Activated CD8-positive, alpha-beta T cell treated with anti-CD3 and anti-CD28 coated beads, Interleukin-2, amount 10 ng/mL, durations not matched to agents 7 days and 5 days (primary cell): ENCODE measurements around the gene POMP. TPM values are rescaled to one million over a fixed set of nuclear protein-coding genes. Genes with fewer than 3 reads are reported as not detected.

Experiments used
- ATAC-seq: fragments of 150-1000 bp; cut with Tn5 transposase; one replicate; pipeline ENCODE4 v1.10.0; 2021; ENCODE audit warnings: moderate library complexity
- CTCF ChIA-PET: fragments of 350-600 bp; sonication (Branson Sonifier 250); formaldehyde crosslinking; loops from one replicate; lab custom pipeline; 2021; ENCODE audit warnings: antibody characterized with exemption; lab: Charles Lee
- POLR2A ChIA-PET: fragments of 350-600 bp; sonication (Branson Sonifier 250); formaldehyde crosslinking; loops from one replicate; lab custom pipeline; 2021; ENCODE audit warnings: antibody characterized with exemption; lab: Charles Lee
- DNase-seq: peaks from one replicate; pipeline ENCODE4 v3.0.0-alpha.2; 2020
- H3K27ac Mint-ChIP-seq: one replicate; pipeline ENCODE4 v1.8.0; 2021; ENCODE audit warnings: mild to moderate bottlenecking, mixed read lengths
- H3K27me3 Mint-ChIP-seq: one replicate; pipeline ENCODE4 v1.8.0; 2021; ENCODE audit warnings: low read depth, mixed read lengths
- H3K36me3 Mint-ChIP-seq: one replicate; pipeline ENCODE4 v1.8.0; 2021; ENCODE audit warnings: low read depth, mixed read lengths
- H3K4me1 Mint-ChIP-seq: one replicate; pipeline ENCODE4 v1.8.0; 2021; ENCODE audit warnings: low read depth, mixed read lengths
- H3K4me3 Mint-ChIP-seq: one replicate; pipeline ENCODE4 v1.8.0; 2021; ENCODE audit warnings: mild to moderate bottlenecking, mixed read lengths
- H3K9me3 Mint-ChIP-seq: one replicate; pipeline ENCODE4 v1.8.0; 2022; ENCODE audit warnings: mixed read lengths; ENCODE audit not compliant: insufficient read depth
- total RNA-seq, 2 experiments: library from RNA; stranded (reverse); gene quantifications; one replicate each; pipeline ENCODE4 v1.2.3, GENCODE V29; 2021

The POMP gene
- total RNA-seq, 2 experiments from 2014 or later = 90.7 to 94.5 TPM

DNA sequence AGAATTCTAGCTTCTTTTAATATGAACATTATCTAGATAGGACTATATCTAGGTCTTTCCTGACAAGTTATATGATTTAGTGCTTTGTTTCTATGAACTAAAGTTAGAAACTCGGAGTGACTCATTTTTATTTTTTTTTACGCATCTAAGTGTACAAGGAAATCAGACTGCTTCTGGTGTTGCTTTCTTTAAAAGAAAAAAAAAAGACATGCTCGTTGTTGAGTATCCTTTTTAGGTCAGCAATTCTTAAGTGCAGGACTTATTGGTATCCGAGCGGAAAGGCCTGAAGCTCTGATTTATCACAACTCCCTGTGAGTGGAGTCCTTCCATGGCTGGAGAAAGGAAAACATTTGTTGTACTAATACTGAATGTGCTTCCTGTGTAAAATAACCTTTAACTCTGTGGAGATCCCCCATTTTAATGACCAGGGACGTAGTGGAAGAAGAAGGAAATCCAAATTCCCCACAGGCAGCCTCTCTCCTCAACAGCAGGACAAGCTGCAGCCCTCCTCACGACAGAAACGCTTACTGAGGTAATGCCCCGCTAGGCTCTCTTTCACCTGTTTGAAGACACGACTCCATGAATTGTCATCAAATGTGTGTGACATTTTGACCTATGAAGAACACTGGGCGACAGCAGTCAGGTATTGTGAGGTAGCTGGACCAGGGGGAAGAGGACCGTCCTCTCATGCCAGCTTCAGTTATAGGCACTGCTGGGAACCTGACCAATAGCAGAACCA, 17.9 kb upstream of the POMP start:
- no peak for ATAC-seq
- H3K27ac Mint-ChIP-seq = no peak overlapping the region
- DNase-seq = no peak
- peaks cover 6% of the 10 kb centered on the region for H3K27me3 Mint-ChIP-seq
- H3K4me3 Mint-ChIP-seq = no peak overlapping the region
- H3K36me3 Mint-ChIP-seq = no peaks in the 10 kb centered on the region
- CTCF ChIA-PET = interaction anchor here (0.7 kb wide), 1 partner anchor 316 kb away, joined by 3 read pairs; no protein-coding TSS in a partner anchor
- H3K9me3 Mint-ChIP-seq = no peaks in the 10 kb centered on the region
- POLR2A ChIA-PET = no interaction called here
- H3K4me1 Mint-ChIP-seq = peaks cover 16% of the 10 kb centered on the region

DNA sequence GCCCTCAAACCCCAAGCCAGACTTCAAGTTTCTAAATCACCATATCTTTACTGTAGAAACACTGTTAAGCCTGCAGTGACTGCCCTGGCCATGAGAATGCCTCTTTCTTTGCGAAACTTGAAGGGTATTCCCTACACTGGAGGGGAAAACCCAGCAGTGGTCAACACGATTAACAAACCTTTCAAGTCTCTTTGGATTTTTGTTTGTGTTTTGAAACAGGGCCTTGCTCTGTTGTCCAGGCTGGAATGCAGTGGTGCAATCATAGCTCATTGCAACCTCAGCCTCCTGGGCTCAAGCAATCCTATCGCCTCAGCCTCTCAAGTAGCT, 17.4 kb upstream of the POMP start:
- ATAC-seq (no peak), DNase-seq (no peak)
- Mint-ChIP-seq H3K4me1 (peaks cover 14% of the 10 kb centered on the region), H3K9me3 (no peaks in the 10 kb centered on the region), H3K36me3 (no peaks in the 10 kb centered on the region), H3K27me3 (peaks cover 5% of the 10 kb centered on the region), H3K27ac (no peak overlapping the region), H3K4me3 (no peak overlapping the region)
- ChIA-PET POLR2A (no interaction called here), CTCF (interaction anchor here (1.2 kb wide), 1 partner anchor 13 kb away, joined by 3 read pairs; no protein-coding TSS in a partner anchor)

DNA sequence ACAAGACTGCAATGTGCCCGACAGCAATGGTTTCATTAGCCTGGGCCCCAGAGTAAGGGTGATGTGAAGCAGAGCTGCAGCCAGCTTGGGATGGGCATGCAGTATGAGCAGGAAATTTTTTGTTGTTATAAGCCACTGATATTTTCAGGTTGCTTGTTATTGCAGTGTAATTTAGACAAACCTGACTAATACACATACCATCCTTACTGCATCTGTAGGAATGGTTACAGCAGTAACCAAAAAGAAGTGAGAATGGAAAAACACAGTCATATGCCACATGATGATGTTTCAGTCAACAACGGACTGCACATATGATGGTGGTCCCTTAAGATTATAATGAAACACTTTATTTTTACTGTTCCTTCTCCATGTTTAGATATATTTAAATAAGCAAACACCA, 8.6 kb upstream of the POMP start:
- peaks cover 3% of the 10 kb centered on the region for H3K36me3 Mint-ChIP-seq
- no peak overlapping the region for H3K27ac Mint-ChIP-seq
- no peaks in the 10 kb centered on the region for H3K9me3 Mint-ChIP-seq
- no peaks in the 10 kb centered on the region for H3K27me3 Mint-ChIP-seq
- no peak overlapping the region for H3K4me3 Mint-ChIP-seq
- CTCF ChIA-PET = interaction anchor here (1.1 to 1.2 kb wide), 2 partner anchors 11 to 14 kb away, joined by 3 read pairs; no protein-coding TSS in a partner anchor
- POLR2A ChIA-PET = no interaction called here
- H3K4me1 Mint-ChIP-seq = peaks cover 14% of the 10 kb centered on the region
- ATAC-seq = no peak
- no peak for DNase-seq

DNA sequence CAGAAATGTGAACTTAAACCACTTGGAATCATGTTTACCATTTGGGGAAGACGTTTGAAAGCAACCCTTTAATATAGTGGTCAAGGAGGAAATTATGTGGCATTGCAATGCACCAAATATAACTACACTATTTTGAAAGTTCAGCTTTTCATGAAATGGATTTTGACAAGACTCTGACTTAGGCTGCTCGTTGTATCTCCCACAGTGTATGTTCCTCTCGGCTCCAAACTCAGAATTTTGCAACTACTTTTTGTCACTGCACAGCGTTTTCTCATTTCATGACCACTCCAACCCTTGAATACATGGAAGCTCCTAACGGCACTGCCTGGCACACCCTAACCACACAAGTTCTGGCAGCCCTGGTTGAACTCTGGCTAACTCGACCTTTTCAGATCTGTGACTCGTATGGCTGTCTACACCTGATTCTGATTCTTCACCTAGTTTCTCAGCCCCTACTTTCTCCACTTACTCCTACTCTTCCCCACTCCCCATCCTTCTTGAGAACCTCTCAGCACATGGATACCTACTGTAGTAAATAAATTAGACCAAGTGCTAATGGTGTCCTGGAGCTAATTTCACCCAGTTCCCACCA, 7.0 kb upstream of the POMP start:
- H3K4me1 Mint-ChIP-seq = peaks cover 24% of the 10 kb centered on the region

DNA sequence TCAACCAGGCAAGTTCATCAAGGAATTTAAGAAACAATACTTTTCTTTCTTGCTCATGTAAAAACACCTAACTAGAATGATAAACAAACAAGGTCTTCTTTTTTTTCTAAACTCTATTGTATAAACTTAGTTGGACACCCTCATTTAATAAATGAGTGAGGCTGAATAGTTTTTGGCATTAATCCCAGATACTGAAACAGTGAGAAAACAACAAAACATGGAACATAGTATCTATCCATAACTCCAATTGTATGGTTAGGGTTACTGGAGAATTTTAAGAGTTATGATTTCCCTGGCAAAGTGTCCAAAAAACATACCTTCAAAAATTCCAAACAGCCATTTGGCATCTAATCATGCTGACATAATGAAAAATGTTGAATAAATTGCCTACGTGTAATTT, 5.8 kb upstream of the POMP start:
- Mint-ChIP-seq H3K27ac (no peak overlapping the region), H3K9me3 (no peaks in the 10 kb centered on the region), H3K4me1 (peaks cover 33% of the 10 kb centered on the region), H3K4me3 (no peak overlapping the region), H3K36me3 (peaks cover 15% of the 10 kb centered on the region), H3K27me3 (no peaks in the 10 kb centered on the region)
- ChIA-PET POLR2A (no interaction called here), CTCF (interaction anchor here (1.0 to 2.0 kb wide), 2 partner anchors 144 to 328 kb away, joined by 4 to 6 read pairs; no protein-coding TSS in a partner anchor)
- ATAC-seq (no peak), DNase-seq (no peak)

More for the DNA sequence above, 7.0 kb upstream of the POMP start:
- H3K36me3 Mint-ChIP-seq = peaks cover 8% of the 10 kb centered on the region
- ChIA-PET POLR2A (no interaction called here), CTCF (interaction anchor here (2.0 kb wide), 1 partner anchor 145 kb away, joined by 6 read pairs; no protein-coding TSS in a partner anchor)
- H3K27ac Mint-ChIP-seq = no peak overlapping the region
- H3K4me3 Mint-ChIP-seq = no peak overlapping the region
- no peaks in the 10 kb centered on the region for H3K27me3 Mint-ChIP-seq
- ATAC-seq (no peak), DNase-seq (no peak)
- H3K9me3 Mint-ChIP-seq = no peaks in the 10 kb centered on the region

DNA sequence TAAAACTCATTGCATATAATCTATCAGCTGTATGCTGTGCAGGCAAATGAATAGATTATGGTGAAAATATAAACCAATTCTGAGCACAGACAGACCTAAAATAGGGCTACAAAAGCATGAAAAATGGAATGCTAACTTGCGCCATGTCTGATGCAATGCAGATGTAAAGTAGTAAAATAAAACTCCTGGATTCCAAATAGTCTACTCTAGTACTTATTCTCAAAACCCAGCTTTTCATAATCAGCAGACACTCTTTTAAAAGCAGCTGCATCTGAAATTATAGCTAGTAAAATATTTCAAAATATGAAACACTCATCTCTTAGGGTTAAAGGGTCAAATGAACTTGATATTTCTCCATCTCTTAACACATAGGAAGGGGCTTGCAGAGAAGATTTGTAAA, 4.7 kb upstream of the POMP start:
- CTCF ChIA-PET = interaction anchor here (0.9 kb wide), 1 partner anchor 12 kb away, joined by 3 read pairs; no protein-coding TSS in a partner anchor
- H3K4me1 Mint-ChIP-seq = peaks cover 35% of the 10 kb centered on the region
- H3K27me3 Mint-ChIP-seq = no peaks in the 10 kb centered on the region
- H3K9me3 Mint-ChIP-seq = no peaks in the 10 kb centered on the region
- ATAC-seq (no peak), DNase-seq (no peak)
- no peak overlapping the region for H3K27ac Mint-ChIP-seq
- H3K4me3 Mint-ChIP-seq = no peak overlapping the region
- POLR2A ChIA-PET = no interaction called here
- H3K36me3 Mint-ChIP-seq = peaks cover 20% of the 10 kb centered on the region

DNA sequence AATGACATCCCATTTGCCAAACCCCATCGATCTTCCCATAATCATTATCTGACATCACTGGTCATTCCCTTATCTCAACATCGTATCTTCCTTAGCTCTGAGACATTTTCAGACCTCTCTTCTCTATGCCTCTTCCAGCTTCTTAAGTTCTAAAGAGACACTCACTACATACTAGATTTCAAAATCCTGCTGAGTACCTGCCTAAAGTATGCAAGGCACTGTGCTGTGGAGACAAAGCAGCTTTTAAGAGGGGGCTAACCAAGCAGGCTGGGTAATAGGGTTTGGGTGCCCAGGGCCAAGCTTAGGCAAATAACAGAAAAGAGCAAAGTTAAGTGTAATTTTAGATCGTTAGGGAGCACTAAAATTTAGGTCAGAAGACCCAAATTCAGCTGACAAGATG, 3.4 kb upstream of the POMP start:
- no peak overlapping the region for H3K4me3 Mint-ChIP-seq
- H3K4me1 Mint-ChIP-seq = peaks cover 40% of the 10 kb centered on the region
- ChIA-PET CTCF (interaction anchor here (0.9 to 1.5 kb wide), 2 partner anchors 12 to 332 kb away, joined by 4 to 6 read pairs; no protein-coding TSS in a partner anchor), POLR2A (no interaction called here)
- peaks cover 33% of the 10 kb centered on the region for H3K36me3 Mint-ChIP-seq
- ATAC-seq = no peak
- no peaks in the 10 kb centered on the region for H3K9me3 Mint-ChIP-seq
- H3K27me3 Mint-ChIP-seq = no peaks in the 10 kb centered on the region
- no peak overlapping the region for H3K27ac Mint-ChIP-seq
- DNase-seq = no peak

DNA sequence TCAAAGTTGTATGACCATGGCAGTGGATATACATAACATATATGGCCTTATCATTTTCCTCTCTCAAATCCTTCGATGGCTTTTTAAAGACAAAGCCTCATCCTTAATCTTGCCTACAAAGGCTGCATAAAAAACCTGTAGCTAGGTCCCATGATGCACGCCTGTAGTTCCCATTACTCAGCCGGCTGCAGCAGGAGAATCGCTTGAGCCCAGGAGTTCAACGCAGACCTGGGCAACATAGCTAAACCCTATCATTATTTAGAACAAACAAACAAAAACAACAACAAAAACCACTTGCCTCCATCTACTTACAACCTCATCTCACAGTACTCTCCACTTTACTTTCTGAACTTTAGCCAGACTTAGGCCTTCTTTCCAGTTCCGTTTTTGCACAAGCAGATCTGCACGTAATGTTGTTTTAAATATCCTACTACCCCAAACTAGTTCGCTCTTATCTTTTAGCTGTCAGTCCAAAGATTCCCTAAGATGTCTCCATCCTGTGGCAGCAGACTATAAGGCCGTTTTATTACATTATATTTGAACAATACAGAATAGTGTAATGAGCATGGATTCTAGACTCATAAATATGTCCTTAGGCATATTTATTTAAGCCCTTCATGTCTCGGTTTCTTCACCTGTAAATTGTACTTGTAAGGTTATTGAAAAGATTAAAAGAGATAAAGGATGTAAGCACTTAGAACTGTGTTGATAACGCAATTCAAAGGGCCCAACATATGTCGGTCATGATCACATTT, 969 bp upstream of the POMP start:
- Mint-ChIP-seq H3K36me3 (peaks cover 54% of the 10 kb centered on the region), H3K4me3 (peak overlapping the region; percentile 98), H3K9me3 (no peaks in the 10 kb centered on the region), H3K27ac (peak overlapping the region; percentile 97), H3K4me1 (peaks cover 55% of the 10 kb centered on the region), H3K27me3 (no peaks in the 10 kb centered on the region)
- ChIA-PET CTCF (interaction anchor here (0.7 to 2.0 kb wide), 6 partner anchors 10 to 521 kb away, joined by 3 to 9 read pairs (median 4); no protein-coding TSS in a partner anchor), POLR2A (interaction anchor here (0.8 to 2.6 kb wide), 14 partner anchors 9 to 521 kb away, joined by 3 to 29 read pairs (median 8); partner anchors contain the start of genes PAN3 and SLC46A3)
- ATAC-seq (no peak), DNase-seq (no peak)

DNA sequence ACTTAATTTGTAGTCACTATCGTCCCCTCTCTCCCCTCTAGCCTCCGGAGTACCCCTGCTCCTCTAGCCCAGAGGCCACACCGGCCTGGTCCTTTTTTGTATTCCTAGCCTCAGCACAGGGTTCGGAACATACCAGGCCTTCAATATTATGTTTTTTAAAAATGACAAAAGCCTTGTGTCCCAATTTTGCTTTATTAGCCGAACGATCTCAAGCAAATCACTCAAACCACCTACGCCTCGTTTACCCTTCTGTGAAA, 463 bp upstream of the POMP start:
- Mint-ChIP-seq H3K27me3 (no peaks in the 10 kb centered on the region), H3K9me3 (no peaks in the 10 kb centered on the region), H3K36me3 (peaks cover 55% of the 10 kb centered on the region), H3K27ac (peak overlapping the region; percentile 97), H3K4me3 (peak overlapping the region; percentile 98), H3K4me1 (peaks cover 55% of the 10 kb centered on the region)
- ChIA-PET CTCF (interaction anchor here (0.7 to 2.0 kb wide), 8 partner anchors 17 to 522 kb away, joined by 3 to 9 read pairs (median 4); no protein-coding TSS in a partner anchor), POLR2A (interaction anchor here (0.8 to 2.6 kb wide), 15 partner anchors 9 to 522 kb away, joined by 3 to 29 read pairs (median 7); partner anchors contain the start of genes PAN3 and SLC46A3)
- ATAC-seq (no peak), DNase-seq (no peak)

DNA sequence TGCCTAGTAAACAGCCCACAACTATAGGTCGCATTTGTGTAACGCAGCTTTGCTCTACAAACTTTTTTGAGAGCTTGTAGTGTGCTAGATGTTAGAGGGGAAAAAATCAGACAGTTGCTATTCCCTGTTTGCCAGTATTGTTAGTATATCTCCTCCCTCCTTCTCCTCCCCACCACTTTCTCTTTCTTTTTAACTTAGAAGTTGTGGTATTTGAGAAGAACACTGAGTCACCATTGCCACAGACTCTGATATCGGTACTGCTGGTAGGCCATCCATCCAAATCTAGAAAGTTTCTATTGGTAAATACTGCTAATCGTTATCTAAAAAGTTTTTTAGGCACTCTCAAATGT, 666 bp downstream of the POMP start:
- H3K27ac Mint-ChIP-seq = peak overlapping the region; percentile 97
- H3K36me3 Mint-ChIP-seq = peaks cover 58% of the 10 kb centered on the region
- no peaks in the 10 kb centered on the region for H3K27me3 Mint-ChIP-seq
- H3K4me1 Mint-ChIP-seq = peaks cover 58% of the 10 kb centered on the region
- peak overlapping the region; percentile 98 for H3K4me3 Mint-ChIP-seq
- no peaks in the 10 kb centered on the region for H3K9me3 Mint-ChIP-seq
- ATAC-seq (peak; percentile 62), DNase-seq (peak; percentile 48)
- ChIA-PET CTCF (interaction anchor here (0.9 to 2.0 kb wide), 7 partner anchors 16 to 335 kb away, joined by 3 to 9 read pairs (median 4); no protein-coding TSS in a partner anchor), POLR2A (interaction anchor here (0.6 to 2.6 kb wide), 17 partner anchors 10 to 523 kb away, joined by 3 to 29 read pairs (median 6); partner anchors contain the start of gene SLC46A3)

DNA sequence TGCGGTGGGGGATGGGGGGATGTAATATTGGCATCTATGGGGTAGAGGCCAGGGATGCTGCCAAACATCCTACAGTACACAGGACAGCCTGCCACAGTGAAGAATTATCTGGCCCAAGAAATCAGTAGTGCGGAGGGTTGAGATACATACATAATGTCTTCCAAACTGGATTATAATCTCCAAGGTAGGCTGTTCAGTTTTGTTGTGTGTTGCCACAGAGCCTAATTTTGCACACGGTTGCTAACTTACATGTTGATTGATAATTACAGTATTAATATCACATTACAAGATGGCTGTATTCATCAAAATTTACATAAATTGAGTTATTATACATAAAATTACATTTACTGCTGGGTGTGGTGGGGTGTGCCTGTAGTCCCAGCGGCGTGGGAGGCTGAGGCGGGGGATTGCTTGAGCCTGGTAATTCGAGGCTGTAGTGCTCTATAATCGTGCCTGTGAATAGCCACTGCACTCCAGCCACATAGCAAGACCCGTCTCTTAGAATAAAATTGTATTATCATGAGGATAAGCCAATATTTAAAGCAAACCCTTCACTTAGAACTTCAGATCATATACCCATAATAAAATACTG, 8.1 kb downstream of the POMP start:
- H3K27me3 Mint-ChIP-seq = no peaks in the 10 kb centered on the region
- ATAC-seq (no peak), DNase-seq (no peak)
- ChIA-PET CTCF (no interaction called here), POLR2A (interaction anchor here (1.9 kb wide), 1 partner anchor 8 kb away, joined by 7 read pairs; the partner anchor contains the start of gene POMP)
- H3K36me3 Mint-ChIP-seq = peaks cover 77% of the 10 kb centered on the region
- H3K4me1 Mint-ChIP-seq = peaks cover 23% of the 10 kb centered on the region
- H3K9me3 Mint-ChIP-seq = no peaks in the 10 kb centered on the region
- no peak overlapping the region for H3K4me3 Mint-ChIP-seq
- H3K27ac Mint-ChIP-seq = no peak overlapping the region
